CD4-positive, alpha-beta T cell treated with Interleukin-15 for 1 hour (primary cell): ENCODE data around the gene BRICD5.

ENCODE experiments used
- DNase-seq: peaks from one replicate; pipeline ENCODE4 v3.0.0-alpha.2; 2020

Gene BRICD5

DNA sequence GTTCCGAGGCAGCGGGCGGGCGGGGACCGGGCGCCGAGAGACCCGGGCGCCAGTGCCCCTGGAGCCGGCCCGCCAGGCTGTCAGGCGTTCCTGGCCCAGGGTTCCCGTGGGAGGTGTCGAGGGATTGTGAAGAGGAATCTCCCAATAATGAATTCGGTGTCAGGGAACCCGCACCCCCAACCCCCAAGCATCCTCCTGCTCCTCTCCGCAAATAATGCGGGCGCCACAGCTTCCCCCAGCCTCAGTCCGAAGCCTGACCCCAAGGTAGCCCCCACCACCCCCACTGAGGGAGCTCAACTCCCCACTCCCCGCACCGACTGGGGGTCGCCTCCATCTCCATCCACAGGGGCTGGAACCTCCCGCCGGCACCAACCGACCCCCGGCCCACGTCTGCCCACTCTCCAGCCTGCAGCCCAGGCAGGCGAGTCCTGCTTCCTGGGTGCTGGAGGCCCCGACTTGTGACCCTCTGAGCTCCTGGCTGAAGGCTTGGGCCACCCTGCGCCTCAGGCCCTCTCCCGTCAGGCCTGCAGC lies 13.6 kb downstream of the BRICD5 start:
- no peak for DNase-seq

DNA sequence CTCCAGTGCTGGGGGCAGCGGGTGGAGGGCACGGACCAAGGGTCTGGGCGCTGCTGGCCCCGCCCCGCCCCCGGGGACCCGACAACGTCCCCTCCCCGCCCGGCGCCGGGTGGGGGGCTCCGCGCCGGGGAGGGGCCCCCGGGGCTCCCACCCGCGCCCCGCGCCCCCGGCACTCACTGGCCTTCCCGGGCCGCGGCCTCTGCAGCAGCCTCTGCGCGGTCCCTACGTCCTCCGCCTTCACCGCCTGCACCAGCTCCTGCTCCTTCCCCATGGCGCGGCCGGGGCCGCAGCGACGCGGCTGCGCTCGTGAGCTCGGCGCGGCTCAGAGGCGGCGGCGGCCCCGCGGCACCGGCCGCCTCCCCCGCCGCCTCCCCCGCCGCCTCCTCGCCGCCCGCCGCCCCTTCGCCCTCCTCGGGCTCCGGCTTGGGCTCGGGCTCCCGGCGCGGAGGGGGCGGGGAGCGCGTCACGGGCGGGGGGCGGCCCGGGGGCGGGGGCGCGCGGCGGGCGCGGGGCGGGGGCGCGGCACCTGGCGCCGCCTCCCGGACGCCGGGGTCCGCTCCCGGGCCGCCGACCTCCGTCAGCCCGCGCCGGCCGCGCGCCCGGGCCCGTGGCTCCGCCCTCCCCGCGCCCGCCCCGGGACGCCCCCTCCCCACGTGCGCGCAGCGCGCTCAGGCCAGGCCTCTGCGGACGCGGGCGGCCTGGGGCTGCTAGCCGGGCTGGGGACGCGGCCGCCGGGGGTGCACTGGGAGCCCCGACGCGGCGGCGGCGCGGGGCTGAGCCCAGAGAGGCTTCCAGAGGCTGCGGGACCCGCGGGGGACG lies 14.3 kb downstream of the BRICD5 start, which contains the start of gene CASKIN1:
Gene CASKIN1 (minus strand): TSS at position 444 of the 819 bp plus-strand sequence. CDS start 173 bp downstream, at position 271.
- DNase-seq = no peak

DNA sequence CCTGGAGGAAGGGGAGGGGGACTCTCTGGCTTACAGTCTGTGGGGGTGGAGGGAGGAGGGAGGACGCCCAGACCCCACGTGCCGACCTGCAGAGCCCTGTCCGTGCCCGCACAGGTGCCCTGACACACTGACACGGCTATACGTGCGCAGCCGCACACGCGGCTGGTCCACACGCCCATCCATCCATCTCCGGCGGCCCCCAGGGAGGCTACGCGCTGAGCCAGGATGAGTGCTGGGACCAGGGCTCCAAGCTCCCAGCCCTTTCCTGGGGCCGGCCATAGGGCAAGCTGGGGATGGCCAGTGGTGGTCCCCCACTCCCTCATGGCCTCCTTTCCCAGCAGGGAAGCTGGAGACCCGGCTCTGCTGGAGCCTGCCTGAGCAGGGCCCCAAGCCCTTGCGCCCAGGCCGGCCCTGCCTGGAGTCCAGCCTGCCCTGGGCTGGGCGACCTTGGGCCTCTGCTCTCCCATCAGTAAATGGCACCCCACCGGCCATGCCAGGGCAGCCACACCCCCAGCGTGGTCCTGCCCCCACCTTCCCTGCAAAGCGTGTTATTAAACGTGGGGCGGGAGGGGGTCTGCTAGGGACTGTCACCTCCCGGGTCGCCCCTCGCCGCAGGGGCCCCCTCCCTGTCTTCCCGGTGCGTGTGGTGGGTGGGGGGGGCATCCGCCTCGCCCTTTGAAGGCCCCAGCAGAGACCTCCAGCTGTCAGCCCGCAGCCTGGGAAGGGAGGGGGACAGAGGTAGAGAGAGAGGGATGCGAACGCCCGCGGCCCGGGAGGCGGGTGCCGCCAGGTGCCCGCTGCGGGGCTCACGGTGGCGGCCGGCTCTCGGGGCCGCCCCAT lies 15.1 kb downstream of the BRICD5 start:
- no peak for DNase-seq

DNA sequence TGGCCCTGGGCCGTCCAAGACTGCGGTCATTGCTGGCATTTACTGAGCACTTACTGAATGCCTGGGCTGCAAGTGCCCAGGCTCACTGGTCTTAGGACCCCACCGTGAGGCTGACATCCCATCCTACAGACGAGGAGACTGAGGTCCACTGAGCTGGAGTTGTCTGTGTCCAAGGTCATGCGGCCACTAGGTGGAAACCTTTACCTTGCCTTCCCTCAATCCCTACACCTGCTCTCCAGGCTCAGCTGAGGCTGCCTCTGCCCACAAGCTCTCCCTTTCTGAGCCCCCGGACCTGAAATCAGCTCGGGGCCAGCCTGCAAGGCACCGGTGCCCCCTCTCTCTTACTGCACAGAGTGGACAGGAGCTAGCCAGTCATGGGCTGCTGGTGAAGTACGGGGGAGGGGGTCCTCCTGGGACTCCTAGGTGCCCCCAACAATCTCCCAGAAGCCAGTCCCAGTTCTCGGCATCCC lies 15.8 kb downstream of the BRICD5 start:
- DNase-seq = peak; percentile 64

DNA sequence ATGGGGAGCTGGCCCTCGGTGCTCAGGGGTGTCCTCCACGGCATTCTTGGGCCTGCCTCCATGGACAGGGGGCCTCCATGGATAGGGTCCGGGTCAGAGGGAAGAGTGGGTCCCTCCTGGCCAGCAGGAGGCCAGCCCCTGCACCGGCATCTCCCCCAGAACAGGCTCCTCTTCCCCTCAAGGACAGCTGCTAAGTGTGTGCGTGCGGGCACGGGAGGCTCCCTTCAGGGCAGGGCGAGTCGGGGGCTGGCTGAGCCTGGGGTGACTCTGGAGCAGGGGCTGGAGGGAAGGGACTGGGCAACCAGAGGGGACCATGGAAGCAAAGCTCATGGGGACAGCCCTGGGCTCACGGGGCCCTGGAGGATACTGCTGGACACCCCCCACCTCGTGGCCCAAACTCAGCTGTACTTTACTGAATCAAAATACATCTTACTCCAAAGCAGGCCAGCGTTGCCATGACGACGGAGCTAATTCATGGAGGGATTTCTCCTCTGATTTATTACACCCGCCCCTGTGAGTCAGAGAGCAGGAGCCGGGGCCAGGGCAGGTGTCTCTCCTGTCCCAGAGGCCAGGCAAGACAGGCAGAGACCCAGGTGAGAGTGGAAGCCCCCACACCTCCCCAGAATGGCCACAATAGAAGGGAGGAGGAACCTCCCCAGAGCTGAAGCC lies 16.4 kb downstream of the BRICD5 start:
- DNase-seq = no peak

DNA sequence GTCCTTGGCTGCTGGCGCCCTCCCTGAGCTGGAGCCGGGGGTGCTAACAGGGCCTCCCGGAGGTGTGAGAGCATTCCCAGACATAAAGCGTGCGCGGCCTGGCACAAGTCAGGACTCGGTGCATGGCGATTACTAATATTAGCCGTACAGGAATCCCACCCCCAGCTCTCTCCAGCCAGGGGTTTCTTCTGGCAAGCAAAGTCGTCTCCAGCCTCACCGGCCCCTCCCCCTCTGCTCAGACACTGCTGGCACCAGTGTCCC lies 19.3 kb downstream of the BRICD5 start:
- DNase-seq = no peak

DNA sequence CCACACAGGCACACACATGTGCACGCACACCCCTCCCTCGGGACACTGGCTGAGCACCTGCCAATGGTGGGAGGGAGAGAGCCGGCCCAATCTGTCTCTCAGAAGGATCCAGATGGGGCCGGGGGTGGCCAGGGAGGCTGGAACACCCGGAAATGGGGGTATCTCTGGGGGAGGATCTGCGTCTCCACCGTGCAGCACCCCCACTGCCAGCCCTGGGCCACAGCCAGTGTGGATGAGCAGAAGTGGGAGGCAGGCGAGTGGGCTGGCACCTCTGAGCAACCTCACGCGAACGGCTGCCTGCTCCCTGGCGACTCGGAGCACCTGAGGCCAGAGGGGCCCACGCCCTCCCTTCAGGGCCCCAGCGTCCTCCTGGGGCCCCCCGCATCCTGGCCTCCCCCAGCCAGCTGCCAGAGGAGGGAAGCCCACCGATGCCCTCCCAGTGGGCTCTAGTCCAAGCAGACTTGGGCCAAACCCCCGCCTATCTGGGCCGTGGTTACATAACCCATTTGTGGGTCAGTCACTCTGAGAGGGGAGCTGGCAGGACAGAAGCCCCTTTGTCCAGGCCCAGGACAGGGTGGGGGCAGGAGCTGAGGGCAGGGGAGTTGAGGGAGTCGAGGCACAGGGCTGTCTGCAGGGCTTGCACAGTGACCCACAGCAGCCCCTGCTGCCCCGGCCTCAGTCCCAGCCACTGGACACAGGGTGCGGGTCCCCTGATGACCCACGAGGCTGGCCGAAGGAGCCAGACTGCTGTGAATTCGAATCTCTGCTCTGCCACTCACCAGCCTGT lies 19.8 kb downstream of the BRICD5 start:
- no peak for DNase-seq

DNA sequence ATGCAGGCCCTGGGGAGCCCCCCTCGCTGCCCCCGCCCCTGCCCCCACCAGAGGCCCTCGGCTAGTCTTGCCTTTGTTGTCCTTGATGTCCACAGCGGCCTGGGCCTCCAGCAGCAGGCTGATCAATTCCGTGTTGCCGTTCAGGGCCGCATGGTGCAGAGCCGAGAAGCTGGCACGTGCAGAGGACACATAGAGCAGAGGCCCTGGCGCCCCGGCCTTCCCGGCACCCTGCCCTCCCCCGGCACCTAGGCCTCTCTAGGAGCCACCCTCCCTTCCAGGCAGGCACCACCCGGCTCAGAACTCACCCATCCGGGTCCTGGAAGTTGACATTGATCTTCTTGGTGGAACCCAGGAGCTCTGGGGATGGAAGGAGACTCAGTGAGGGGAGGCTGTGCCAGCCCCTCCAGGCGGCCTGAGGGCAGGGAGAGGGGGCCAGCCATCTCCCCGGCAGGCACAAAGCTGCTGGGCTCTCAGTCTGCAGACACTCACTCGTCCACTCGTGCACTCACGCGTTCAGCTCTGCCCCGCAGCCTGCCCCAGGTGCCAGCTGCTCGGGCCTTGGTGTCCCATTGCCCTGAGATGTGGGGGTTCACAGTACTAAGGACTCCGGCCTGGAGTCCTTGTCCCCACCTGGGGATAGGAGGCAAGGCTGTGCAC lies 20.5 kb downstream of the BRICD5 start:
- no peak for DNase-seq

DNA sequence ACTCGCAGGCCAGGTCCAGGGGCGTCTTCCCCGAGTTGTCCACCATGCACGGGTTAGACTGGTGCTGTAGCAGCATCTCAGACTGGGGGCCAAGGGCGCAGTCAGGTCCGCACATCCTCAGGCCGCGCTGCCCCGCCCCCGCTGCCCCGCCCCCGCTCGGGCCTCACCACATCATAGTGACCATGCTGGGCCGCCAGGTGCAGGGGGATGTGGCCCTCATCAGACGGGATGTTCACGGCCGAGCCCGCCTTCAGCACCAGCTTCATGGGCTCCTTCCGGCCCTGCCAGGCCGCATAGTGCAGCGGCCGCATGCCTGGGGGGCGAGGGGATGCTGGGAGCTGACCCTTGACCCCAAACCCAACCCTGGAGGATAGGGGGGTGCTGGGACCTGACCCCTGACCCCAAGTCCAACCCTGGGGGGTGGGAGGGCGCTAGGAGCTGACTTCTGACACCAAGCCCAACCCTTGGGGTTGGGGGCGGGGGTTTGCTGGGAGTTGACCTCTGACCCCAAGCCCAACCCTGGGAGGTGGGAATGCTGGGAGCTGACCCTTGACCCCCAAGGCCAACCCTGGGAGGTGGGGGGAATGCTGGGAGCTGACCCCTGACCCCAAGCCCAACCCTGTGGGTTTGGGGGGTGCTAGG lies 21.3 kb downstream of the BRICD5 start:
- DNase-seq = no peak

DNA sequence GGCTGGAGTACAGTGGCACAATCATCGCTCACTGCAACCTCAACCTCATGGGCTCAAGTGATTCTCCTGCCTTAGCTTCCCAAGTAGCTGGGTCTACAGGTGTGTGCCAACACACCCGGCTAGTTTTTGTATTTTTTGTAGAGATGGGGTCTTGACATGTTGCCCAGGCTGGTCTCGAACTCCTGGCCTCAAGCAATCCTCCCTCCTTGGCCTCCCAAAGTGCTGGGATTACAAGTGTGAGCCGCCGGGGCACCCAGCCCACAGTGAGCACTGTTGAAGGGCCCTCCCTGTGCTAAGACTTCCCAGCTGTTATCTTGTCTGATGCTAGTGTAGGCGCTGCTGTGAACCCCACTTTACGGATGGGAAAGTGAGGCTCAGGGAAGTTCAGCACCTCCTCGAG lies 22.3 kb downstream of the BRICD5 start:
- DNase-seq = no peak

DNA sequence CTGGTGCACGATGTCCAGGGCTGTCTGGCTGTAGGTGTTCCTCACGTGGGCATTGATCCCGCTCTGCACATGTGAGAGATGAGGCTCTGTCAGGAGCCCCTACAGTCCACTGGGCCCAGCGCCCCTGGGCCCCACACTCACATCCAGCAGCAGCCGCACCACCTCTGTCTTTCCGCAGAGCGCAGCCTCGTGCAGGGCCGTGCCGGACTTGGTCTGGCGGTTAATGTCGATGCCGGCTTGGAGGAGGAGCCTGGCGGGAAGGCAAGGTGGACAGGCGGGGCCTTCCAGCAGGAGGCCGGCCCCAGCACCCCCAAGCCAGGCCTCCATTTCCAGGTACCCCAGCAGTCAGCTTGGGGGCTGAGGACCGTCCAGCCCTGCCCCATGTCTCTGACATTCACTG lies 23.5 kb downstream of the BRICD5 start:
- DNase-seq = no peak

DNA sequence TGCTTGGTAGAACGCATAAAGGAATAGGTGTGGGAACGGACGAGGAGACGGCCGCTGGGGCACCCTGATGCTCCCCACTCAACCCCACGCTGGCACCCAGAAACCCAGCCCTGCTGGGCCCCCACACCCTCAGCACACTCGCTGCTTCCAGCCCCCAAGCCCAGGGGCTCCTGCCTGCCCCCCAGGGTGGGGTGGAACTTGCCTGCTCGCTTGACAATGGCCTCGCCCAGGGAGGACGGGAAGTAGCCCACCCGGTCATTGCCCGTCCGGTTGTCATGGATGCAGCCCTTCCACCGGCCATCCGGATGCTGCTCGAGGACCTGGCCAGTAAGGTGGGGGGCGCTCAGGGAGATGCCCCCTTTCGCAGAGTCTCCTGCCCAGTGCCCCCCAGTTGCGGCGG lies 24.2 kb downstream of the BRICD5 start:
- DNase-seq = no peak

DNA sequence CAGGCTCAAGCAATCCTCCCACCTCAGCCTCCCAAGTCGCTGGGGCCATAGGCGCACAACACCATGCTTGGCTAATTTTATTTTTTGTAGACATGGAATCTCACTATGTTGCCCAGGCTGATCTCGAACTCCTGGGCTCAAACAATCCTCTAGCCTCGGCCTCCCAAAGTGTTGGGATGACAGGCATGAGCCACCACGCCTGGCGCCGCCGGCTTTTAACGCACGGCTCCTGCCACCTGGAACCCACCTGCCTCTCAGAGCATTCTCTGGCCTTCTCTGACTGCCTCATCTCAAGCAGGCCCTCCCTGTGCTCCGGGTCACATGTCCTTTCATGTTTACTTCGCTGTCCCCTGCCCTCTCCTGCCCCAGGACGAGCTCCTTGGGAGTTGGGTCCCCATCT lies 24.6 kb downstream of the BRICD5 start:
- DNase-seq = no peak

DNA sequence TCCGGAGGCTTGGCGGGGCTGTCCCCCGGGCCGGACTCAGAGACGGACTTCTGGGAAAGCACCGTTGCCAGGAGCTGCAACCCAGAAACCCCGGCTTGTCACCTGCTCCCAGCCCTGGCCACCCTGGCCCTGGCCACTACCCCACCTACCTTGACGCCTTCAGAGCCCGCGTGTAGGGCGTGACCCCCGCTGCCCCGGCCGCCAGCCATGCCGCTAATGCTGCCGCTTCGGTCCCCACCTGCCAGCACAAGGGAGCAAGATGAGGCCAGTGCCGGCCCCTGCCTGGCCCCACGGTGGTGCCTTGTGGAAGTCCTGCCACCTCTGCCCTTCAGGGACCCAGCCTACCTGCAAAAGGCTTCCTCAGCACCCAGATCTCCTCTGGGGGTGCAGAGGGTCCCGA lies 25.7 kb downstream of the BRICD5 start:
- no peak for DNase-seq

DNA sequence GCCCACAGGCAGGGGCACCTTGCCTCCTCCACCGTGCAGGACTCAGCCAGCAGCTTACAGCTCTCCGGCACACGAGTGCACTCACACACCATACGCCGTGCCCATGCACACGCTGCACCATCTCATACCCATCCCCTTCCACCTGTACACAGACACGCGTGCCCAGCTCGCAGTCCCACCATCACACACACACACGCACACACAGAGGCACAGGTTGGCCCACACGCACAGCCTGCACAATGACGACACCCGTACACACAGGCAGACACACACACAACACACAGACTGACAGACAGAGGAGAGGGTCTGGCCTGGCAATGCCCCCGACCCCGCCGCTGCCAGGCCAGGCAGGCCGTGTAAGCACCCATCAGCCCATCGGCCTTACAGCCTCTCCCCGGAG lies 26.3 kb downstream of the BRICD5 start:
- no peak for DNase-seq

DNA sequence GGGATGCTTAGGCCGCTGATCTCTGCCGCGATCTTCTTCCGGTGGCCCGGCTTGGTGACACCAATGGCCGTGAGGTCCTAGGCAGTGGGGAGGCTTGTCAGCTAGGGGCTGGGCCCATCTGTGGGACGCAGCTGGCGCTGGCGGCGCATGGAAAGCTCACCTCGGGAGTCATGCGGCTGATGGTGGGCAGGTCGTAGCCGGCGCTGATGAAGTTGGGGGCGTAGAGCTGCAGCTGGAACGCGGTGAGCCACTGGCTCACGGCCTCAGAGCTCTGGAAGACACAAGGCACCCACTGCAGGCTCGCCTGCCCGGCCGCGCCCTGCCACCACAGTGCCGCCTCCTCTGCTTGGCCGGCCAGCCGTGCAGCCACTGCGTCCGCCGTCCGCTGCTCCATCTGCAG lies 27.0 kb downstream of the BRICD5 start:
- no peak for DNase-seq

DNA sequence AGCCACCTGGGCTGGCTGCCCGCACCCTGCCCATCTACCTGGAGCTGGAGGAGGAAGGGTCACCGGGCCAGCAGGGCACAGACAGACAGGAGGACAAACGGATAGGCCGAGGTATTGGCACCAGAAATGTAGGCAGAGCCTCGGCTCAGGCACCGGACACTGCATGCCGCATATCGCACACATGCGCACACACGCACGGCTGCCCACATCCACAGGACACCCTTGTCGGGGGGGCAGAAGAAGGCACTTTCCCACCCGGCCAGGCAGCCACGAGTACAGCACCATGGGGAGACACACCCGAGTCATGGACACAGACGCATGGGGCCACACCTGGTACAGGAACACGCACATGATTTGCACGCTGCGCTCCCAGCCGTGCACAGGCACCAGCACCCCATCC lies 28.7 kb downstream of the BRICD5 start:
- DNase-seq = no peak

DNA sequence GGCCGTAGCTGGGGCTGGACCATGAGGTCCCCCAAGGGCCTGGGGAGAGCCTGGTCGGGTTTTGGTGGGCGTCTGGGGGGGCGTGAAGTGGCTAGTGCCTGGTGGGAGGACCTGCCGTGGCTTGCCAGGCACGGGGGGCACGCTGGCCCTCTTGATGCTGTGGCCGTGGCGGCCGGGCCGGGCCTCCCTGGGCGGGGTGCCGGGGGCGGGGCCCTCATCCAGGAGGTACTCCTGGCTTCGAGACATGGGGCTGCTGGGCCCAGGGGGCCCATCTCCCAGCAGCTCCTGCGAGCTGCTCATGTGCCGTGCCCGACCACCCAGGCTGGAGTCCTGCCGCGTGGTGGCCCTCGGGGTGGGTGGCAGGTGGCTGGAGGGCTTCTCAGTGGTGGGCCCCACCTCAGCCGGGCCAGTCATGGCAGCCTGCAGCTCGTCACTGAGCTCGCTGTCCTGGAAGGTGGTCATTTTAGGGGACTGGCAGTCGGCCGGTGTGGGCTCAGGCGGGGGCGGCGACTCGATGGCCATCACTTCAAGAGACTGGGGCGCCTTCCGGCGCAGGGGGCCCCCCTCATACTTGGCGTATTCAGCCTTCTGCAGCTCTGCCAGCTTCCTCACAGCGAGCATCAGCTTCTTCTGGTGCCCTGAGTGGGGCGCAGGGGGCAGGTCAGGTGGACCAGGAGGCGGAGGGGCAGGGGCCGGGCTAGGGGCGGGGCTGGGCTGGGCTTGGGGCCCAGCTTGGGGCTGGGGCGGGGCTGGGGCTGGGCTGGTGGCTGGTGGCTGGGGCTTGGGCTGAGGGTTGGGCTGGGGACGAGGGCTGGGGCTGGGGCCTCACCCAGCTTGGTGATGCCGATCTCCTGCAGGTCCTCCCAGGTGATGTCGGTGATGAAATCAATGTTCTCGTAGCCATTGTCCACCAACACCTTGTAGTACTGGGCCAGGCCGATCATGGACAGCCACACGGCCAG lies 29.4 kb downstream of the BRICD5 start:
- no peak for DNase-seq

DNA sequence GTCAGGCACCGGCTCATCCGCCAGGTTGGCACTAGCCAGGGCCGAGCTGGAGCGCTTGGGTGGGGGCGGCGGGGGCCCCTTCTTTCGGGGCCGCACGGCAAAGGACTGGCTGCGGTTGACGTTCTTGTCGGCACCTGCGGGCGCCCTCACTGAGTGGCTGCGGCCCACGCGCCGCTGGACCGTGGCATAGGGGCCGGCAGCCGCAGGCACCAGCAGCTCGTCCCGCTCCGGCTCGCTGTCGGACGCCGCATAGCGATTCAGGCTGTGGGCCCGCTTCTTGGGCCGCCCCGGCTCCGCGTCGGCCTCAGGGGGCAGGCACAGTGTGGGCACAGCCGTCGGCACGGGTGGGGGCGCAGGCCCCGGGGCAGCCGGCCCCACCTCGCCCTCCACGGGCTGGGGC lies 30.2 kb downstream of the BRICD5 start:
- no peak for DNase-seq

DNA sequence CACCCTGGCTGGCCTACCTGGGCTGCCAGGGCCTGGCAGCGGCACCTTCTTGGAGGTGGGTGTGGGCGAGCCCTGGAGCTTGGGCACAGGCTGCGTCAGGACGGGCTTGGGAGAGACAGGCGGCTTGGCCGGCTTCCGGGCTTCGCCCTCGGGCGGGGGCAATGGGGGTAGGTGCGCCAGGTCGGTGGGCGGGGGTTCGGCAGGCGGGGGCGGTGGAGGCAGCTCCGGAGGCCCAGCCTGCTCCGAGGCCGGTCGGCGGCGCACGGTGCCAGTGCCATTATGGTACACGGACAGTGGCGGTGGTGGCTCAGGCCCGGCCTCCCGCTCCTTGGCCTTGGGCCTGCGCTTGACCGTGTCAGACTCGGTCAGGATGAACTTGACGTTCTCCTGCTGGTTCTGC lies 31.1 kb downstream of the BRICD5 start:
- DNase-seq = no peak
